GM23248 (cell line): ENCODE data around the gene RGS19.

Source experiments
- EZH2 ChIP-seq: fragments of 200-600 bp; sonication (generic); IDR thresholded peaks from 2 replicates; pipeline ENCODE4 v1.6.1; 2018; ENCODE audit warnings: antibody characterized with exemption, mild to moderate bottlenecking; ENCODE audit not compliant: insufficient read depth, poor library complexity, severe bottlenecking
- EZH2phosphoT487 ChIP-seq: fragments of 200-600 bp; sonication (generic); IDR thresholded peaks from 2 replicates; pipeline ENCODE4 v1.6.1; 2018; ENCODE audit warnings: antibody characterized with exemption, moderate library complexity, mild to moderate bottlenecking, low read depth; ENCODE audit not compliant: insufficient read depth

DNA sequence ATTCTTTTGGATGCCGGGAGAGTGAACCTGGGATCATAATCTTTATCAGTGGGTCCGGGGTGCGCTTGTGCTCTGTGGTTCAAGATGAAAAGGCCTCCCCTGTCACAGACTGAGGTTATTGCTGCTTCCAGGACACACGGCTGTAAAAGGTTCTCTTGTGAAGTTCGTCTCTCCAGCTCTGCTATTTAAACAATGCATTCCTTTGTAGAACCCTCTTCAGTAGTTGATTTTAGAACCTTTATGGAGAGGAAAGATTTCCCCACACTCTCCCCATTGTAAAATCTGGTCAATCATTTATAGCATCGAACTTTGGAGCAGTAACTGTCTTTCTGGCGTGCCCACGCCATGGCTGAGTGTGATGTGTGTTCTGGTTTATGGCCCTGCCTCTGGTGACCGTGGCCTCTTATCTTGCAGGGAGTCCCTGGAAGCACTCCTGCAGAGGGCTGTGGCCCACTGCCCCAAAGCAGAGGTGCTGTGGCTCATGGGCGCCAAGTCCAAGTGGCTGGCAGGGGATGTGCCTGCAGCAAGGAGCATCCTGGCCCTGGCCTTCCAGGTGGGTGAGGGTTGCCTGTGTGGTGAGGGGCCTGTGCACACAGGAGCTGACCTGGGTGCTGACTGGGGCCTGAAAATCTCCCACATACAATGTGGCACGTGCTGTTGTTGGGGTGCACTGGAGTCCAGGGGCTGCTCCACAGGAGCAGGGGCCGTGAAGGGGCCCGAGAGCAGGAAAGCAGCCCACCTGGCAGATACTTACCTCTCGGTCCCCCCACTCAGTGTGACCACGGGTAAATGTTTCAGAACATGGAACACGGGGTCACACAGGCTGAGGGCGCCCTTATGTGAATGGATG, 55.0 kb downstream of the RGS19 start:
- TF ChIP-seq EZH2: no peak
- no peak for TF ChIP-seq EZH2phosphoT487
